HG03460 (cell line): Measurements from ENCODE around the gene PIGR.
A peak's percentile ranks its signal among the peaks of the same experiment; 100 is the strongest.
"Not testable (repeated sequence)": the region's sequence is repeated elsewhere in the genome, so short reads cannot be mapped to it uniquely, and the experiment has no call there.

Source experiments
- ATAC-seq: cut with Tn5 transposase; IDR thresholded peaks from one replicate; pipeline ENCODE4 v1.9.1; 2021; ENCODE audit not compliant: unreplicated experiment

The PIGR gene

DNA sequence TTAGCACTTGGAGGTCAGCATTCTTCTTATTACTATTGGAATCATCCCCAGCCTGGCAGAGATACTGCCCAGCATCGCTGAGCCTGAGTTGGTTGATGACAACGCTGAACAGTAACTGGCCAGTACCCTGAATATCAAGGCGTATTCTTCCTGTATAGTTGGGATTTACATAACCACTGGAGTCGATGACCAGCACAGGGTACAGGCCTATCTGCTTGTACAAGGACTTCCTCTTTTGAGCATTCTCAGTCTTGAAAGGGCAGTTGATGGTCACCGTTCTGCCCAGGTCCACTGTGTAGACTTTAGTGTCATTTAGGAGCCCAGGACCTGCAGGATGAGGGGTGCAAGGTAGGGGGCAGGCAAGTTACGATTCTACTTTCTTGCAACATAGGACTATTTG lies 8.8 kb downstream of the PIGR start:
- no peak for ATAC-seq

DNA sequence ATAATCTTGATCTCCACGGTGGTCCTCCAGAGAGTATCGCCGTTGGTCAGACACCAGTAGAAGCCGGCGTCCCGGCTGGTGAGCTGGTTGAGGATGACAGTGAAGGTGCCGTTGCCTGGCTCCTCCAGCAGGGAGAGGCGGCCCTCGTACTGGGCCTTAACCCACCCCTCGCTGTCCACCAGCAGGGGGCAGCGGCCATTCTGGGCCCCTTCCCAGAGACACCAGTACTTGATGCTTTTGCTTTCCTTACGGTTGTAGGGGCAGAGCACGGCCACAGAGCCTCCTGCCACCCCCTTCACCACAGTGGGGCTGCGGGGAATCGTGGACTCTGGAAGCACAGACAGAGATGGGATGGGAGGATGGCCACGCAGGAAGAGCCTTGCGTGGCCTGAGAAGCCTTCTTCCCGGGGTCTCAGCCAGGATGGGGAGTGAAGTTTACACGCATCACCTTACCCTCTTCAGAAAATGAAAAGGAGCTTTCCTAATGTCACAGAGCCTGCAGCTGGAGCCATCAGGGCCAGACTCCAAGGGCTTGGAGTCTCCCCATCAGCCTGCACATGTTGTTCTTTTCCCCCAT lies 10.7 kb downstream of the PIGR start:
- ATAC-seq = no peak

DNA sequence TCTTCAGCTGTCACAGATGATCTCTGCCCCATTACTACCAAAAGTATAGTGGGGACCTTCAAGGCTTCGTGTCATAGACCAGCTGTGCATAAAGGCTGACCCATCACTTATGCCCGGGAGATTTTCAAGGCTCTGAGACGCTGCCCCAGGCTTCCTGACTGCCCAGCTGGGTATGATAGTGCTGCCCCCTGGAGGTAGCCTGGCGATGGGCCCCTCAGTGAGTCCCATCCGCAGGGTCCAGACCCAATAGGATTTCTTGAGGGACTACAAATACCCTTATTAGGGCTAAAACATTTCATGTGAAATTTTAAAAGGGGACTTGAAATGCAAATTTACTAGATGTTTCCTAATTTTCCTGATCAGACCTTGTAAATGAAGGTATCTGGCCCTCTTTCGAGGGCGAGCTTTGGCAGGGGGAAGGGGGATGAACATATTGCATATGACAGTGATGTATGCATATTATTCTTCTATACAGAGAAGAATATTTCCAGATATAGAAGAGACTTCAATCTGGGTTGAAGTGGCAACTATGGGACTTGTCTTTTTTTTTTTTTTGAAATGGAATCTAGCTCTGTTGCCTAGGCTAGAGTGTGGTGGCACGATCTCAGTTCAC lies 12.8 kb downstream of the PIGR start:
- no peak for ATAC-seq

DNA sequence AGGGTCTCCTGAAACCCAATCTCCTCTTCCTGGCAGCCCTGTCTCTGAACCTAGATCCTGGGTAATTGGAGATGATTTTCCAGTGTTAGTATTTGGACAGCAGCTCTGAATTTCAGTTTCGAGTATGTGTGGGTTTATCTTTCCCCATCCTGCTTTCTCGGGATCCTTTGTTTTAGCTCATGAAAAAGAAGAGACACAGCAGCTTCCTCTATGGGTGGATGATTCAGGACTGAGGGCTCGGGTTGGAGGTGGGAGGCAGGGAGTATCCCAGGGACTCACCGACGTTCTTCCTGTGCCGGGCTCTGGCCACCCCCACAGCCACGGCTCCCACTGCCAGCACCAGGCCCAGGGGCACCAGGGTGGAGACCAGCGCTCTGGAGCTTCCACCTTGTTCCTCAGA lies 14.1 kb downstream of the PIGR start:
- ATAC-seq = no peak

DNA sequence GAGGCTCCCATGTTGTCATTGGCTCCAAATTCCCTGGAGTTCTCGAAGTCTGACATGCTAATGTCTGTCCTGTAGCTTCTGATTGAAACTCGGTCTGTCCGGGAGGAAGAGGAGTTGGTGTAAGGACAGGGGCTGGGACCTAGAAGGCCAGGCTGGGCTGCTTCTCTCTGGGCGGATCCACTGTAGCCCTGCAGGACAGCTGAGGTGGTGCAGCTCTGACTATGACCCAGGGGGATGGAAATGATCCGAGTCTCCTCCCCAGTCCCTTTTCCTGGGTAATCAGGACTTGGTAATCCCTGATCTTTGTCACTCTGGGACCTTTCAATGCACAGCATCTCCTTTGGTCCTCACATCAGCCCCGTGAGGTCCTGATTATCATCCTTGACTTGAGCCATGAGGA lies 14.6 kb downstream of the PIGR start:
- ATAC-seq = no peak

DNA sequence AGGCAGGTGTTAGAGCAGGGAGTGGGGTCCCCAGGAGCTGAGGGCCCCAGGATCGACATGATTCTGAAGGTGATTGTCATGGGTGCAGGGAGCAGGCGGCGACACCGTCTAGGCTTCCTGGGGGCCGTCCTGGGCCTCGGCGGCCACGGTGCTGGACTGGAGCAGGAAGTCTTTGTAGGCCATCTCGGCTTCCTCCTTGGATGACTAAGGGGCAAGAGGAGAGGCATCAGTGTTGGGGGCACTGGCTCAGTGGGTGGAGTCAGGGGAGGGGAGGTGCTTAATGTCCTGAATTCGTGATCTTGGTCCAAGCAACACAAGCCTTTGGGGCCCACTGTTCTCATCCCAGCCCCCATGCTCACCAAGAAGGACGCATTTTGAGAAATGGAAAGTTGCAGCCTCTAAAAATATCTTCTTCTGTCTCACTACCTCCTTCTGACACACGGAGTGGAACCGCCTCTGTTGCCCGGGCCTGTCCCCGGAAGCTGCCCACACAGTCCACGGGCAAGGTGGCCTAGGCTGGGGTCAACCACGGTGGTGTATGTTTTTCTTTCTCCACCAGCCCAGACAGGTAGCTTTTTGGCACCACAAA lies 16.0 kb downstream of the PIGR start:
- peak; percentile 78 for ATAC-seq

DNA sequence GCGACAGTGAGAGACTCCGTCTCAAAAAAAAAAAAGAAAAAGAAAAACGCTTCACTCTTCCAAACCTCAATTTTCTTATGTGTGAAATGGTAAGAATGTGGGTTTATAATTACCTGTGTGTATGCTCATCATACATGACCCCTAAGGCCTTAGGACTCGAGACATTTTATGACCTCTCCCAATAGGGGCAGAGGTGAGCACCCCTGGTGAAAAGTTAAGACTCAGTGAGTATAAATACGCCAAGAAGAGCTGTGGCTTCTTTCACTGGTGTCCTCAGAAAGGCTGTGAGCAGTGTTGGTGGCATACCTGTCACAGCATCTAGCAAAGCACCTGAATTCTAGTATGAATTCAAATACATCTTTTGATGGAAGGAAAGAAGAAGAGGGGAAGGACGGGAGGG lies 16.7 kb downstream of the PIGR start:
- ATAC-seq = no peak

DNA sequence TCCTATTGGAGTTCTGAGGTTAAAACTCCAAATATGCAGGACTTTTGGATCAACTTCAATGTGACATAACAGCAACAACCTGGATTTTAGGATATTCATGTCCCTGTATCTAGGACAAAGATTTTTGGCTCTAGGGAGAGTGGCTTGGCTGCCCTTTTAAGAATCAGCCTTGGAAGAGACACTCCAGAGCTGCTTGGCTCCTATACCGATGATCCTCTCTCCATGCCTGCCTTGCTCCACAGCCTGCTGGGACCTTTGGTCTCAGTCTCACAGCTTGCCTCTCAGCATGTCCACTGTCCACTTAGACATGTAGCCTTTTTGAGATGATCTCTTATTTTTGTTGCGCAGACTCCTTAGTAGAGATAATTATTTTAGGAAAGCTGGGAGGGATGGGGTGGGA lies 20.0 kb downstream of the PIGR start:
- ATAC-seq = no peak

DNA sequence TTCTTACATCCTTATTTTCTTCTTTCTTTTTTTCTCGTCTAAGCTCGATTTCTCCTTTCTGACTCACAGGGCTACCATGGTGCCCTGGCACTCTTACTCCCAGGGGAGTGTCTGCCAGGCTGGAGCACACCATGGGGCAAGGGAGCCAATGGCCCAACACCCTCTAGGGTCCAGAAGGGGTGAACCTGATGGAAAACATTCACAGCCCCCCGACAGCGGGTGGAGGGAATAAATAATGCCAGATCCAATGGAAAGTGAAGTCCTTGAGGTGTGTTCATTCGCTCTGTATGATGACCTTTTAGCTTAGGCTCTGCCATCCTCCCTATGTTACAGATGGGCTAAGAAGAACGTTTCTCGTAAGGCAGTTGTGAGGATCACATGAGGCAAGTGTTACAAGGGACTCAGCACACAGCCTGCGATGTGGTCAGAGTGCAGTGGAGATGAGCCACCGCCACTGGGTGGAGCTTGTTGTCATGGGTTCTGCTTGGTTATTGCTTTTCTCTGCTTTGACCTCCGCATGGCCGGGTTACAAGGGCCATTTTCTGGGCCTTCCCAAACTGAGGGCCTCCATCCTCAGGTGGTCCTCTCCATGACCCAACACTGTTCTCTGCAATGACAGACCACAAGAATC lies 21.0 kb downstream of the PIGR start:
- peak; percentile 50 for ATAC-seq

DNA sequence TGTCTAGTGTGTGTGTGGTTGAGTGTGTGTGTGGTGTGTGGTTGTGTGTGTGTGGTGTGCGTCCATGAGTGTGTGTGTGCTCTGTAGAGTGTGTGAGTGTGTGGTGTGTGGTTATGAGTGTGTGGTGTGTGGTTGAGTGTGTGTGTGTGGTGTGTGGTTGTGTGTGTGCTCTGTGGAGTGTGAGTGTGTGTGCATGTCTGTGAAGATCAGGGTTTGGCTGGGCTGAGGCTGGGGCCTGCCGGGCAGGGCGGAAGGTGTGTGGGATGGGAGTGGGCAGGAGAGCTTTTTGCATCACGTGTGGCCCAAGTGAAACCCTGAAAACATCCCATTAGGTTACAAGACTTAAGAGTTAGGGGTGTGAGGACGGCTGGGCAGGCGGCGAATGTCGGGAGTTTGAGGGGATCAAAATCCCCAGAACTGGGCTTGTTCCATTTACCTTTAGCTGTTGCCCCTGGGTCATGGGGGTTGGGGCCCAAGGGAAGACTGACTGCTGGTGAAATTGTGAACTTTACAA lies 21.6 kb downstream of the PIGR start:
- peak; percentile 26 for ATAC-seq

DNA sequence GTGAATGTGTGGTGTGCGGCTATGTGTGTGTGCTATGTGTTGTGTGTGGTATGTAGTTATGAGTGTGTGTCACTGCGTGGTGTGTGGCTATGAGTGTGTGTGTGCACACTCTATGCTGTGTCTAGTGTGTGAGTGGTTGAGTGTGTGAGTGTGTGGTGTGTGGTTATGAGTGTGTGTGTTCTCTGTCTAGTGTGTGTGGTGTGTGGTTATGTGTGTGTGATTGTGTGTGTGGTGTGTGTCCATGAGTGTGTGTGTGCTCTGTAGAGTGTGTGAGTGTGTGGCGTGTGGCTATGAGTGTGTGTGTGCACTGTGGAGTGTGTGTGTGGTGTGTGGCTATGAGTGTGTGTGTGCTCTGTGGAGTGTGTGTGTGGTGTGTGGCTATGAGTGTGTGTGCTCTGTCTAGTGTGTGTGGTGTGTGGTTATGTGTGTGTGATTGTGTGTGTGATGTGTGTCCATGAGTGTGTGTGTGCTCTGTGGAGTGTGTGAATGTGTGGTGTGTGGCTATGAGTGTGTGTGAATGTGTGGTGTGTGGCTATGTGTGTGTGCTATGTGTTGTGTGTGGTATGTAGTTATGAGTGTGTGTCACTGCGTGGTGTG lies 22.2 kb downstream of the PIGR start:
- ATAC-seq = not testable (repeated sequence)

DNA sequence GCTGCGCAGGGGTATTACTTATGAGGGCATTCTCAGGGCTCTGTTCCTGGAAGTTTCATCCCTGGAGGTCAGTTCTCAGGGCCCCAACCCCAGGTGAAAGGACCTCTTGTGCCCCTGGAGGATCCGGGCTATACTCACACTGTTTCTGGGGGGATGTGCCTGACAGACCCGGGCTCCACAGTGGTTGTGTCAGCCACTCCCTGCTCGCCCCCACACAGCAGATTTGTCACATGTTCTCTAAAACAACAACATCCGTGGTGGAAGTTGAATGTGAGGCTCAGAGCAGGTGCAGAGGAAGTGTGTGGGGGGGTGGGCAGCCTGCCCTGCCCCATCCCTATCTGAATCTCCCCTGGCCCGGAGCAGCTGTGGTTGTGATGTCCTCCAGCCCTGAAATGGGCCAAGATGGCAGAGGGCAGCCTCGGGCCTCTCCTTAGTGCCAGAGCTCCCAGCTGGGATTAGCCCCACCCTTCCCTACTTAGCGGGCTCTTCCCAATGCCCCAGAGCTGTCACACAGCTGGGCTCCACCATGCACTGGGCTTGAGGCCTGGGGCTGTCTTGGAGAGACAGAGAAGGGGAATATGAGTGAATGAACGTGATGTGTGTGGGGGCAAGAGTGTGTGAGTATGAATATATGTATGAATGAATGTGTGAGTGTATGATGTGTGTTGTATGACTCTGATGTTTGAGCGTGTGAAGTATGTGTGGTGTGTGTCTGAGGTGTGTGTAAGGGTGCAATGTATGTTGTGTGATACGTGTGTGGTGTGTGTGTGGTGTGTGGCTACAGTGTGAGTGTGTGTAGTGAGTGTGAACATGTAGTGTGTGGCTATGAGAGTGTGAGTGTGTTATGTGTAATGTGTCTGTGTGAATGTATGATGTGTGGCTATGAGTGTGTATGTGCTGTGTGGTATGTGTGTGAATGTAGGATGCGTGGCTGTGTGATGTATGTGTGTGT lies 23.0 kb downstream of the PIGR start:
- ATAC-seq = peak; percentile 55

DNA sequence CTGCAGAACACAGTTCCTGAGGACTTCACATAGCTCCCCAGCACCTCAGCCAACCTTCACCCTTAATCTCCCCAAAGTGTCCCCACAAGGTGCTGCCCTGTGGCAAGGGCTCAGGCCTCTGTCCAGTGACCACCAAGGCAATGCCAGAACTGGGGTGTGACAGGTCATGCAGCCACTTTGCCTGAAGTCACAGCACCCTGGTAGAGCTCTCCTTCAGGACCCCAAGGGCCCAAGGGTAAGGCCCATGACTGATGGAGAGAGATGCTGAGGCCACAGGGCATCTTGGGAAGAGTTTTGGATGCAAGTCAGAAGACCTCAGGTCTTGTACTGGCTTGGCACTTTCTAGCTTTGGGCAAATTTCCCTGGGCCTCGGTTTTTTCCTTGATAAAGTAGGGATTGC lies 23.7 kb downstream of the PIGR start:
- no peak for ATAC-seq

DNA sequence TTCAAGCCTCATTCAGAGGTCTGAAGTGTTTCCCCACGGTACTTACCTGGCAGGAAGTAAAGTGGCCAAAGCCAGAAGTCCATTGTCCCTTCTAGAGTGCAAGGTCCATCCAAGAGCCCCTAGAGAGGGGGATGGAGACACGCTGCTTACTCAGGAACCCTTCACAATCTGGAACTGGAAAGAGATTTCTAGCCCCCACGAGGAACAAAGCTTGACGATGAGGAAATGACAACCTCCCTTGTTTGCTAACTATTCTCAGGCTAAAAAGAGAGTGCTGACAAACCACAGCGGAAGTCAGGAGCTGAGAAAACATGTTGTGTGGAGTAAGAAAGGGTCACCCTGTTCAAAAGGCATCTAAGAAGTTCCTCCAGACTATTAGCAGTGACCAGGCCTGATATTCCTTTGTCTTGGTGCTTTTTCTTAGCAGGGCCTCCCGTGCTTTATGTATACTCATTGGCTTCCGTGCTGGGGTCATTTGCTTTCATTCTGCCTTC lies 24.4 kb downstream of the PIGR start, which contains the start of gene FCMR:
TSS of gene FCMR (minus strand) at position 170 of the 494 bp plus-strand sequence. CDS start at position 83, 87 bp downstream.
- no peak for ATAC-seq

DNA sequence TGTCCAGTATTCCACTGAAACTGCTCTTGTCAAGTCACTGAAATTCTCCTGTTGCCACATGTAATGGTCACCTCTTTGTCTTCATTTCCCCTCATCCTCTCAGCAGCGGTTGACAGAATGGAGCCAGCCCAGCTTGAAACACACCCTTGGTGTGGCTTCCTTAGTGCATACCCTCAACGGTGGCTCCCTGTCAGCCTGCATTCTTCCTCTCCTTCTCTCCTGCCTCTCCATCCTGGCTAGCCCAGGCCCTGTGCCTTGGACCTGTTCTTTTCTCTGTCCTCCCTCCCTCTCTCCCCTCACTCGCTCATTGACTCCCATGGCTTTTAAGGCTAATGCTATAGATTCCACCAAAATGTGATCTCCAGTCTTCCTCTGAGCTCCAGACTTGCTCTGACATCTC lies 28.2 kb downstream of the PIGR start:
- no peak for ATAC-seq

DNA sequence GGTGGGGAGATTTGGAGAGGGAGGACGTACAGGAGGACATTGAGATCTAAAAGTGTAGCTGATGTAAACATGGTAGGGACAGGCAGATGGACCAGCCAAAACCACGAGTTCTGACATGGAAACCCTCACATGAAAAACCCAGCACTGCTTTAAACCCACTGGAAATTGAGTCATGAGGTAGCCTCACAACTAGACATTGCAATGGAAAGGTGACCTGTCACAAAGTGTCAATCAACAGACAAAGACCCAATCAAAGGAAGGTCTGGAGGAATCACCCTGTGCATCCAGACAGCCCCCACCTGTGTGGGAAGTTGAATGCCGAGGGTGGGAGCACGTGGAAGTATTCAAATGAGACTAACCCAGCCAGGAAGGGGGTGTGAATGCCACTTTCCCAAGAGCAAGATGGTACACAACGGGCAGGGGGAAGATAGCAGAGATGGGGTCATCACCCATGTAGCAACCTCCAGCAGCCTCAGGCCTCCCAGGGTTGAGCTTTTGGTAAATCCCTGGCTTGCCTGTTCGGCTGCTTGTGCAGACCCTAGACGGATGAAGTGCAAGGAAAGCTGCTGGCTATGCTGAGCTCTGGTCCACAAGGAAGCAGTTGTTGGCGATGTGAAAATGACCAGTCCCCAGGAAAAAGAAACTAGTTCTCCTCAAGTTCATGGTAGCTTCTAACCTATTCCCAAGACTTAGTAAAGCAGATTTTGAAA lies 30.1 kb downstream of the PIGR start:
- ATAC-seq = no peak

DNA sequence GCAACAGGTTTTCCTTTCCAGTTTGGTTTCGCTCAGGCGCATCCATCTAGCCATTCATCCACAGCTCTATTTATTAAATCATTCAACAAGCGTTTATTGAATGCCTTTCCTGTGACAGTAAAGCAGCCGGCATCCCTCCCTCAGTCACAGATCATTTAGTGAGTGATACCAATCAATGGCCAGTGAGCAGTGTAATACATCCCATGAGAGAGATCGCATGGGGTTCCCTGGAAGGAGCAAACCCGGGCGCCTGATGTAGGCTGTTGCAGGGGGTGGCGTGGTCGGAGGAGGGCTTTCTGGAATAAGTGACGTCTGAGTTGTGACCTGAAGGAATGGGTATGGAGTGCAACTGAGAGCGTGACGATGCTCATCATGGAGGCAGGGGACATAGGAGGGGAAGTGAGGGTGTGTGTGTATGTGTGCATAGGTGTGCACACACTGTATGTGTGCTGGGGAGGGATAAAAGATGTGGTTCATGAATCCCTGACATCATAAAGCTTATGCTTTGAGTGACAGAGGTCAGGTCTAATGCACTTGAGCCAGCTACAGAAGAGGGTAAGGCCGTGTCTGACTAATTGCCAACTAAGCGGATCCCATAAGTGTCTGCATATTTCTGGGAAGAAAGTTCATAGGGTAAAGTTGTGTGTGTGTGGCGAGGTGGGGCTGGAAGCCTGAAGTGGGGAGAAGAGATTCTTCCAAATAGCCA lies 31.1 kb downstream of the PIGR start:
- no peak for ATAC-seq

DNA sequence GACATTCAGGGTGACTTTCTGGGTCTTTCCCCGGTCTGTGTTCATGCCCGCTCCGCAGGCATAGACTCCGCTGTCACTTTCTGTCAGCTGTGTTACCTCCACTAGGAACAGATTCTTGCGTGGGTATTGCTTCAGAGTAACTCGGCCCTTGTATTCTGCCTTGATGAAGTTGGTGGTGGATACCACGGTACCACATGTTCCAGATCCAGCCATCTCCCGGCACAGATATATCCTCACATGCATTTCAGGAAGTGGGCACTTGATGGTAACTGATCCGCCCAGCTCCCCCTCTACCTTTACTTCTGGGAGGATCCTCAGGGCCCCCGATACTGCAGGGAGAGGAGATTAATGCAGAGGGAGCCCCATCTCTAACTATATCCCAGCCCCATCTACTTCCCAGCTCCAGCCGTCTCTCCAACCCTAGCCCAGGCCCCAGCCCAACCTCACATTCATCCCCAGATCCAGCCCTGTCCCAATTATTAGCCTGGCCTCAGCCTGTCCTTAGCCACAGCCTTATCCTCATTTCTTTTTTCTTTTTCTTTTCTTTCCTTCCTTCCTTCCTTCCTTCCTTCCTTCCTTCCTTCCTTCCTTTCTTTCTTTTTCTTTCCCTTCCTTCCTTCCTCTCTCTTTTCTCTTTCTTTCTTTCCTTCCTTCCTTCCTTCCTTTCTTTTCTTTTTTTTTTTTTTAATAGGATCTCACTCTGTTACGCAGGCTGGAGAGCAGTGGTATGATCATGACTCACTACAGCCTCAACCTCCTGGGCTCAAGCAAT lies 32.3 kb downstream of the PIGR start:
- no peak for ATAC-seq
